SK-N-SH treated with all-trans-retinoic acid at 6 μM for 48 hours (cell line): ENCODE results near the gene CYP27B1.

ENCODE experiments used
- ARNTL ChIP-seq: fragments of 450-650 bp; formaldehyde crosslinking; IDR thresholded peaks from 2 replicates; pipeline ENCODE4 v1.5.0; 2020; ENCODE audit warnings: low read depth, mild to moderate bottlenecking, moderate library complexity, borderline replicate concordance
- POU6F1 ChIP-seq: fragments of 250-450 bp; sonication (Bioruptor Pico); IDR thresholded peaks from 2 replicates; pipeline ENCODE4 v1.8.0; 2021; ENCODE audit warnings: low read depth, mild to moderate bottlenecking, moderate library complexity, borderline replicate concordance
- ZFP3 ChIP-seq: fragments of 250-450 bp; sonication (Bioruptor Pico); IDR thresholded peaks from 2 replicates; pipeline ENCODE4 v1.5.0; 2020; ENCODE audit warnings: mild to moderate bottlenecking, moderate library complexity

GRCh38 chr12:57743769-57744168 lies 23.1 kb downstream of the CYP27B1 start:
- no peak for TF ChIP-seq ZFP3 (CRISPR knock-in tag)
- TF ChIP-seq POU6F1 (CRISPR knock-in tag) = no peak
- no peak for TF ChIP-seq ARNTL (CRISPR knock-in tag)
